Measurements from ENCODE around the gene KLHL35. TPM values are rescaled to one million over a fixed set of nuclear protein-coding genes. Genes with fewer than 3 reads are reported as not detected.
"Not testable (repeated sequence)": the region's sequence is repeated elsewhere in the genome, so short reads cannot be mapped to it uniquely, and the experiment has no call there.

Gene KLHL35
- total RNA-seq, 1 donor, result 1.3 TPM

GRCh38 chr11:75420224-75421034 lies 12.6 kb downstream of the KLHL35 start:
- TF ChIP-seq, protein P1, sequence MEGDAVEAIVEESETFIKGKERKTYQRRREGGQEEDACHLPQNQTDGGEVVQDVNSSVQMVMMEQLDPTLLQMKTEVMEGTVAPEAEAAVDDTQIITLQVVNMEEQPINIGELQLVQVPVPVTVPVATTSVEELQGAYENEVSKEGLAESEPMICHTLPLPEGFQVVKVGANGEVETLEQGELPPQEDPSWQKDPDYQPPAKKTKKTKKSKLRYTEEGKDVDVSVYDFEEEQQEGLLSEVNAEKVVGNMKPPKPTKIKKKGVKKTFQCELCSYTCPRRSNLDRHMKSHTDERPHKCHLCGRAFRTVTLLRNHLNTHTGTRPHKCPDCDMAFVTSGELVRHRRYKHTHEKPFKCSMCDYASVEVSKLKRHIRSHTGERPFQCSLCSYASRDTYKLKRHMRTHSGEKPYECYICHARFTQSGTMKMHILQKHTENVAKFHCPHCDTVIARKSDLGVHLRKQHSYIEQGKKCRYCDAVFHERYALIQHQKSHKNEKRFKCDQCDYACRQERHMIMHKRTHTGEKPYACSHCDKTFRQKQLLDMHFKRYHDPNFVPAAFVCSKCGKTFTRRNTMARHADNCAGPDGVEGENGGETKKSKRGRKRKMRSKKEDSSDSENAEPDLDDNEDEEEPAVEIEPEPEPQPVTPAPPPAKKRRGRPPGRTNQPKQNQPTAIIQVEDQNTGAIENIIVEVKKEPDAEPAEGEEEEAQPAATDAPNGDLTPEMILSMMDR (IDR thresholded peaks at IDR 0.05; ENCODE audit: insufficient read depth, low read depth, low read length), result no peak
- no peak for DNase-seq (ENCODE audit: low read depth)
- H3K4me3 ChIP-seq (ENCODE audit: low read depth, low read length), result no peak overlapping the region

DNA sequence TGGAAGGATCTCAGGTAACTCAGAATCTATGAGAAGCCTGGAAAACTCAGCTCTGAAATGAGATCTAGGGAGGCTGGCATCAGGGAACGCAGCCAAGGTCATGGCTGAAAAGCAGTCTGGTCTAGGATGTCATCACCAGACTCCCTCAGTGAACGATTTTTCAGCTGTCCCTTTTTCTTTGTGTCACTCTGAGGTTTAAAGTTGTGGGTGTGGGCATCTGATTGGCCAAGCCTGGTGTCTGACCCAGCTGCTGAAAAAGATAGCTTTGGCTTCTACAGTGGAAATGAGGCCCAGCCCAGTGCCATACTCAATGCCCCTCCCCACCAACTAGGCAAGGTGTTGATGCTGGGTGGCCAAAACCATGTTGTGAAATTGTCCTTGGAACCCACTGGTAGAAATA lies 19.1 kb downstream of the KLHL35 start:
- no peak overlapping the region for H3K4me3 ChIP-seq (ENCODE audit: low read depth, low read length)
- DNase-seq (ENCODE audit: low read depth), result no peak
- TF ChIP-seq, protein P1 (IDR thresholded peaks at IDR 0.05; ENCODE audit: insufficient read depth, low read depth, low read length), result no peak

- not testable (repeated sequence) for DNase-seq (ENCODE audit: low read depth); H3K4me3 ChIP-seq (ENCODE audit: low read depth, low read length)
Measured at GRCh38 chr11:75413146-75413545, 19.9 kb downstream of the KLHL35 start.

GRCh38 chr11:75409971-75410370 lies 23.0 kb downstream of the KLHL35 start:
- not testable (repeated sequence) for DNase-seq (ENCODE audit: low read depth); H3K4me3 ChIP-seq (ENCODE audit: low read depth, low read length)

GRCh38 chr11:75408957-75409219 lies 24.1 kb downstream of the KLHL35 start:
- no peak overlapping the region for H3K4me3 ChIP-seq (ENCODE audit: low read depth, low read length)
- TF ChIP-seq, protein P1 (IDR thresholded peaks at IDR 0.05; ENCODE audit: insufficient read depth, low read depth, low read length), result no peak
- no peak for DNase-seq (ENCODE audit: low read depth)

DNA sequence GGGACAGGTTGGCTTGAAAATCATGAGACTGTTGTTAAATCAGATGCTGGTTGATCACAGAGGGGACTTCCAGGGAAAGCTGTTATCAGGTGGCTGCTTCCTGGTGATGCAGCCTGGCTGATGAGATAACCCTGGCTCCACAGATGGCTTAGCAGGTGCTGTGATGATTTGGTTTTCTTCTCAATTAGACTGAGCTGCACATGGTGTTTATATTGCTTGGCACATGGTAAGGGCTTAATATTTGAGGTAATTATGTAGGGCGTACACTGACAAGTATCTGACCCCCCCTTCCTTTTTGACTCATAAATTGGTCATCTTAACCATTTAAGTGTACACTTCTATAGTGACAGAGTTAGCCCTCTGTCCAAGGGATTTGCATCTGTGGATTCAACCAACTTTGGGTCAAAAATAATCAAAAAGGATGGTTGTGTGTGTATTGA lies 26.6 kb downstream of the KLHL35 start:
- TF ChIP-seq, protein P1 (IDR thresholded peaks at IDR 0.05; ENCODE audit: insufficient read depth, low read depth, low read length), result no peak
- no peak for DNase-seq (ENCODE audit: low read depth)
- no peak overlapping the region for H3K4me3 ChIP-seq (ENCODE audit: low read depth, low read length)

DNA sequence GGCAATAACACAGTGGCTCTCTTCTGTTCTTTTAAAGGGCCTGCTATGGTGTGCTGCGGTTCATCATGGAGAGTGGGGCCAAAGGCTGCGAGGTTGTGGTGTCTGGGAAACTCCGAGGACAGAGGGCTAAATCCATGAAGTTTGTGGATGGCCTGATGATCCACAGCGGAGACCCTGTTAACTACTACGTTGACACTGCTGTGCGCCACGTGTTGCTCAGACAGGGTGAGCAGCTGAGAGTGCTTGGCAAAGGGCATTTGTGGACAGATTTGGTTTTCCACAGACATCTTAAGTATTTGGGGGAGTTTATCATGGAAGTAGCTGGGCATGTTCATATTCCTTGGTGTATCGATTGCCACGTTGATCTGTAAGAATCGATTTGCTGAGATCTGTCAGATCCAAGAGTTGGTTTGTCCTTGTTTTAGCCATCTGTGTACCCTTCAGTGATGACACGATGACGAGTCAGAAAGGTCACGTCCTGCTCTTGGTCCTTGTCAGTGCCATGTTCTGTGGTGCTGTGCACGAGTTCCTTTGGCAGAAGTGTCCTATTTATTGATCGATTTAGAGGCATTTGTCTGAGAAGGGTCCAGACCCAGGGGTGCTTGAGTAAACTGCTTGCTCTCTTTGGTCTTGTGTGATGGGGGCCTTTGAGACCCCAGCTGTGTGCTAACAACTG lies 28.9 kb downstream of the KLHL35 start:
- no peak overlapping the region for H3K4me3 ChIP-seq (ENCODE audit: low read depth, low read length)
- no peak for DNase-seq (ENCODE audit: low read depth)

More for the DNA sequence above, 28.9 kb downstream of the KLHL35 start:
- TF ChIP-seq, protein P1 (IDR thresholded peaks at IDR 0.05; ENCODE audit: insufficient read depth, low read depth, low read length), result no peak

Measured in fibroblast of villous mesenchyme (primary cell).